ENCODE results near the gene PTGFR.

Gene PTGFR

GRCh38 chr1:78543941-78544643 is 53.3 kb downstream of the PTGFR start:
- H2AFZ ChIP-seq (ENCODE audit: low read depth, low read length, severe bottlenecking), result no peak overlapping the region
- no peaks in the 10 kb centered on the region for H4K20me1 ChIP-seq (ENCODE audit: low read depth, low read length)
- no peaks in the 10 kb centered on the region for H3K27me3 ChIP-seq (ENCODE audit: low read length)
- H3K27ac ChIP-seq (ENCODE audit: low read depth, low read length), result no peak overlapping the region
- no peaks in the 10 kb centered on the region for H3K36me3 ChIP-seq (ENCODE audit: low read length)
- no peaks in the 10 kb centered on the region for H3K9me2 ChIP-seq (replicated peaks; ENCODE audit: insufficient read depth, low read length)
- H3F3A ChIP-seq (ENCODE audit: insufficient read depth), result no peaks in the 10 kb centered on the region
- H3K4me2 ChIP-seq (ENCODE audit: low read depth, low read length, poor library complexity, severe bottlenecking), result no peak overlapping the region
- no peak overlapping the region for H3K4me3 ChIP-seq (ENCODE audit: insufficient read depth, low read length, poor library complexity, severe bottlenecking)
- H3K9ac ChIP-seq (ENCODE audit: low read length), result no peak overlapping the region
- H3K79me2 ChIP-seq (ENCODE audit: insufficient read depth, low read length), result no peaks in the 10 kb centered on the region
- no peaks in the 10 kb centered on the region for H3K9me3 ChIP-seq (ENCODE audit: insufficient read depth, low read length)
- no peak for TF ChIP-seq EZH2phosphoT487 (conservative IDR thresholded peaks at IDR 0.05; ENCODE audit: low read length)

- Histone ChIP-seq H3K4me2 (ENCODE audit: low read depth, low read length, poor library complexity, severe bottlenecking) (no peak overlapping the region), H3K27me3 (ENCODE audit: low read length) (no peaks in the 10 kb centered on the region), H2AFZ (ENCODE audit: low read depth, low read length, severe bottlenecking) (no peak overlapping the region), H3K36me3 (ENCODE audit: low read length) (no peaks in the 10 kb centered on the region), H3K9me2 (replicated peaks; ENCODE audit: insufficient read depth, low read length) (no peaks in the 10 kb centered on the region), H3F3A (ENCODE audit: insufficient read depth) (no peaks in the 10 kb centered on the region), H3K9me3 (ENCODE audit: insufficient read depth, low read length) (no peaks in the 10 kb centered on the region), H3K9ac (ENCODE audit: low read length) (no peak overlapping the region), H3K27ac (ENCODE audit: low read depth, low read length) (no peak overlapping the region), H3K79me2 (ENCODE audit: insufficient read depth, low read length) (no peaks in the 10 kb centered on the region), H4K20me1 (ENCODE audit: low read depth, low read length) (no peaks in the 10 kb centered on the region), H3K4me3 (ENCODE audit: insufficient read depth, low read length, poor library complexity, severe bottlenecking) (no peak overlapping the region)
- TF ChIP-seq CTCF (IDR thresholded peaks at IDR 0.05; ENCODE audit: insufficient read depth, low read length, poor library complexity, severe bottlenecking), result no peak
Observed at GRCh38 chr1:78547081-78547480, 56.3 kb downstream of the PTGFR start.

GRCh38 chr1:78549331-78549730 is 58.6 kb downstream of the PTGFR start:
- Histone ChIP-seq H3K9ac (ENCODE audit: low read length) (no peak overlapping the region), H3K4me2 (ENCODE audit: low read depth, low read length, poor library complexity, severe bottlenecking) (no peak overlapping the region), H3K9me3 (ENCODE audit: insufficient read depth, low read length) (no peaks in the 10 kb centered on the region), H3K4me3 (ENCODE audit: insufficient read depth, low read length, poor library complexity, severe bottlenecking) (no peak overlapping the region), H2AFZ (ENCODE audit: low read depth, low read length, severe bottlenecking) (no peak overlapping the region), H3K79me2 (ENCODE audit: insufficient read depth, low read length) (no peaks in the 10 kb centered on the region), H3F3A (ENCODE audit: insufficient read depth) (no peaks in the 10 kb centered on the region), H3K36me3 (ENCODE audit: low read length) (no peaks in the 10 kb centered on the region), H3K9me2 (replicated peaks; ENCODE audit: insufficient read depth, low read length) (no peaks in the 10 kb centered on the region), H3K27me3 (ENCODE audit: low read length) (no peaks in the 10 kb centered on the region), H3K27ac (ENCODE audit: low read depth, low read length) (no peak overlapping the region), H4K20me1 (ENCODE audit: low read depth, low read length) (no peaks in the 10 kb centered on the region)
- TF ChIP-seq CTCF (IDR thresholded peaks at IDR 0.05; ENCODE audit: insufficient read depth, low read length, poor library complexity, severe bottlenecking) (no peak), EZH2phosphoT487 (conservative IDR thresholded peaks at IDR 0.05; ENCODE audit: low read length) (no peak)

- H3K79me2 ChIP-seq (ENCODE audit: insufficient read depth, low read length), result no peaks in the 10 kb centered on the region
- no peaks in the 10 kb centered on the region for H3F3A ChIP-seq (ENCODE audit: insufficient read depth)
- H3K9ac ChIP-seq (ENCODE audit: low read length), result no peak overlapping the region
- H3K36me3 ChIP-seq (ENCODE audit: low read length), result no peaks in the 10 kb centered on the region
- no peaks in the 10 kb centered on the region for H3K27me3 ChIP-seq (ENCODE audit: low read length)
- H3K9me2 ChIP-seq (replicated peaks; ENCODE audit: insufficient read depth, low read length), result no peaks in the 10 kb centered on the region
- no peaks in the 10 kb centered on the region for H4K20me1 ChIP-seq (ENCODE audit: low read depth, low read length)
- TF ChIP-seq EZH2phosphoT487 (conservative IDR thresholded peaks at IDR 0.05; ENCODE audit: low read length), result no peak
- no peak for TF ChIP-seq CTCF (IDR thresholded peaks at IDR 0.05; ENCODE audit: insufficient read depth, low read length, poor library complexity, severe bottlenecking)
- H3K27ac ChIP-seq (ENCODE audit: low read depth, low read length), result no peak overlapping the region
- no peak overlapping the region for H3K4me2 ChIP-seq (ENCODE audit: low read depth, low read length, poor library complexity, severe bottlenecking)
- H3K9me3 ChIP-seq (ENCODE audit: insufficient read depth, low read length), result no peaks in the 10 kb centered on the region
- no peak overlapping the region for H3K4me3 ChIP-seq (ENCODE audit: insufficient read depth, low read length, poor library complexity, severe bottlenecking)
- no peak overlapping the region for H2AFZ ChIP-seq (ENCODE audit: low read depth, low read length, severe bottlenecking)
Observed at GRCh38 chr1:78549891-78550290, 59.1 kb downstream of the PTGFR start.
